Transverse colon (tissue), 4 donors: ENCODE results near the gene SLC32A1. TPM values are rescaled to one million over a fixed set of nuclear protein-coding genes. Genes with fewer than 3 reads are reported as not detected.

Source experiments
- DNase-seq: peaks from one replicate; pipeline ENCODE4 v3.0.0-alpha.2; 2019
- H3K27ac ChIP-seq, 4 donors: fragments of 200-600 bp; sonication (generic); 2 replicates each; pipeline ENCODE4 v1.5.1; 2016 to 2018; ENCODE audit warnings: inconsistent platforms in 4 of 4
- H3K27me3 ChIP-seq: fragments of 200-600 bp; sonication (generic); 2 replicates; pipeline ENCODE4 v1.5.1; 2017; ENCODE audit warnings: inconsistent platforms
- H3K36me3 ChIP-seq, 4 donors: fragments of 200-600 bp; sonication (generic); 2 replicates each; pipeline ENCODE4 v1.5.1; 2017 to 2019; ENCODE audit warnings: inconsistent platforms in 4 of 4
- H3K4me1 ChIP-seq, 4 donors: fragments of 200-600 bp; sonication (generic); 2 replicates each; pipeline ENCODE4 v1.5.1; 2017 to 2020; ENCODE audit warnings: inconsistent platforms in 4 of 4
- H3K4me3 ChIP-seq, 4 donors: fragments of 200-600 bp; sonication (generic); 1 replicate in 1 of 4; 2 replicates in 3 of 4; pipeline versions ENCODE4 v1.5.1 to v1.6.1; 2017 to 2019; ENCODE audit warnings: inconsistent platforms in 4 of 4
- H3K9me3 ChIP-seq, 2 donors: fragments of 200-600 bp; sonication (generic); 2 replicates each; pipeline ENCODE4 v1.5.1; 2017 to 2019; ENCODE audit warnings: inconsistent platforms in 2 of 2
- CTCF ChIP-seq, 5 experiments: fragments of 200-600 bp in 3 of 5; fragments of 450-650 bp in 2 of 5; sonication (generic) in 3 of 5; IDR thresholded peaks; 1 replicate in 2 of 5; 2 replicates in 3 of 5; pipeline ENCODE4 v1.5.1; 2016 to 2017; ENCODE audit warnings: antibody characterized with exemption in 5 of 5, inconsistent platforms in 3 of 5, mild to moderate bottlenecking in 2 of 5, moderate library complexity in 1 of 5
- EP300 ChIP-seq: sonication (generic); formaldehyde crosslinking; IDR thresholded peaks from one replicate; pipeline ENCODE4 v1.6.1; 2017; ENCODE audit warnings: antibody characterized with exemption, low read depth
- POLR2A ChIP-seq: fragments of 450-650 bp; IDR thresholded peaks from one replicate; pipeline ENCODE4 v1.6.1; 2016; ENCODE audit warnings: antibody characterized with exemption, mild to moderate bottlenecking, moderate library complexity
- POLR2AphosphoS5 ChIP-seq, 3 donors: sonication (generic); formaldehyde crosslinking; IDR thresholded peaks; one replicate each; pipeline ENCODE4 v1.6.1; 2016; ENCODE audit warnings: antibody characterized with exemption in 3 of 3
- WGBS, 2 donors: methylation state at CpG; one replicate each; pipeline ENCODE4 v1.1.5; 2018; ENCODE audit warnings: low coverage in 1 of 2; 5-methylcytosine and 5-hydroxymethylcytosine counted together
- in situ Hi-C, 4 donors: fragments of 200-750 bp; cut with MboI; loops; one replicate each; pipeline versions ENCODE4 v1.15.0 to v1.15.1; 2017; ENCODE audit warnings: low sequenced_read_pairs in 3 of 4, low pct_ligation_motif_present in 1 of 4, low pct_unique_long_range_greater_than_20kb in 1 of 4
- intact Hi-C: fragments of 100-400 bp; cut with DNase I; formaldehyde crosslinking; loops from one replicate; pipeline ENCODE4 v1.15.1; 2023; ENCODE audit warnings: low total_unique reads
- total RNA-seq, 4 donors: library from RNA; depleted of rRNA; stranded (reverse); fragments of >200 nt; gene quantifications; one replicate each; pipeline ENCODE4 v1.1.0, GENCODE V29; 2016

Gene SLC32A1
- total RNA-seq, 4 donors from 2014 or later, result not detected

DNA sequence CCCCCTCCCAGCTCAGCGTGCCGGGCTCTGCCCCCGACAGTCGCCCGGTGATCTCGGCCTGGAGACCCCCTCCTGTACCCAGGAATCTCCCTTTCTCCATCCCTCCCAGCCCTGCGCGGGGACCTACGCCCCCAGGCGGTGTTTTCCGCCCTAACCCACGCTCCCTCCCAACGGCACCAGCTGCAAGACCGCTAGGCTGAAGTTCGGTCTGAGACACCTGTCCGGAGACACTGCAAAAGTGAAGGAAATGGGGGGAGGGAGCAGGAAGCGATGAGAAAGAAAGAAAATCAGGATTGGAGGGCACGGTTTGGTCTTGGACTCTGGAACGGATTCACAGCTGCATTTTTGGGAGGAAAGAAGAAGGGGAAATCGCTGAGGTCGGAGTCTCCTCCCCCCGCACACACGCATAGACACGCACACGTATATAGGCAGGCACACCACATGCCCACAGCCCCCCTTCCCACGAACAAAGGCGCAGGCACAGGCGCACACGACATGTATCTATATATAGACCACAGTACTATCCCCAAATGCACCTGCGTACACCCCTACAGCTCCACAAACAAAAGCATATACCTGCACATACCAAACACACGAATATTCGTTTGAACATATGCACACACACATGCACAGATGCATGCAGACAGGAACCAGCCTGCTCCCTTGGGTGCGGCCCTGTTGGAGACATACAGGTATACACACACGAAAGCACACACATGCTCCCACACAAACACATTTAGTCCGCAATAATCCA, 1.0 kb downstream of the SLC32A1 start:
- Histone ChIP-seq H3K27me3 (peaks cover 100% of the 10 kb centered on the region), H3K27ac (no peak overlapping the region), H3K36me3 (no peaks in the 10 kb centered on the region), H3K4me1 (peaks cover 0 to 11% (median 5%) of the 10 kb centered on the region in 4 donors), H3K4me3 (no peak overlapping the region), H3K9me3 (no peaks in the 10 kb centered on the region)
- intact Hi-C loops (no loop called here), in situ Hi-C loops (no loop called here)
- TF ChIP-seq CTCF (IDR thresholded peaks at IDR 0.05), result no peak
- TF ChIP-seq POLR2AphosphoS5 (IDR thresholded peaks at IDR 0.05), result no peak
- no peak for TF ChIP-seq POLR2A
- no peak for TF ChIP-seq EP300
- DNase-seq, result no peak
- 0 to 10% methylated on average over 13 to 31 of the region's 35 CpGs for WGBS, 2 donors

DNA sequence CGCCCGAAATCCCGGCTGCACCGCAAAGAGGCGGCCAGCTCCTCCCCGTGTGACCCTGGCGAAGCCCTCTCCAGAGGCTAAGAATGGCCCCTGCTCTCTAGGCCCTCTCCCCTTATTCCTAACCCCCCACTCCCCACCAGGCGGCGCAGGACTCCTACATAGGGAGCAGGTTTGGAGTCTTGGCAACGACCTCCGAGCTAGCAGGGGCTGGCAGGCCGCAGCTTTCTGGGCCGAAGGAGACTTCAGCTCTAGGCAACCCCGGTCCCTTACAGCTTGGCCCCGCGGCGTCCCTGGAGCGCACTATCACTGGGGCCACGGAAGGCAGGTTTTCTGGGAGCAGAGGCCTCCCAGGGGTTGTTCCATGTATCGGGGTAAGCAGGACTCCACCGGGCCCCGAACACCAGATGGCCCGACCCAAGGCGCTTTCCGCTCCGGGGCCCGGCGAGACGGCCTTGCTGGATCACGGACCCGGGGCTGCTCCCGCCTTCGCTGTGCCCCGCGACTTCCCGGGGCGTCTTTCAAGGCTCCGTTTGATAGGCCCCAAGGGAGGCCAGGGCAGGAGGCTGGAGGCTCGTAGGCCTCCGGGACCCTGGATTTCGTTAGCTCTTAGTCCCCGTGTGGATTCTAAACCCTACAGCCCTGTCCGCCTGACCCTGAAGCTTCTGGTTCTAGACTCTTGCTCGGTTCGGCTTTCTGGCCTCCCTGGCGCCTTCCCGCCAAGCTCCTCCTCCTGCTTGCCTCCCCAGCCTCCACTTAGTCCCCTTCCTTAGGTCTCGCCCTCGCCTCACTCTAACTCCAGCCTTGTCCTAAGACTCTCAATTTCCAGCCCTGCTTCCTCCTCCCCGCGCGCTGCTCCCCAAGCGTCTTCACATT, 1.9 kb downstream of the SLC32A1 start:
- peaks cover 100% of the 10 kb centered on the region for H3K27me3 ChIP-seq
- intact Hi-C loops, result no loop called here
- peak in 2 of 5 experiments; percentile 10 to 24 for TF ChIP-seq CTCF (IDR thresholded peaks at IDR 0.05)
- no peak for TF ChIP-seq POLR2AphosphoS5 (IDR thresholded peaks at IDR 0.05)
- TF ChIP-seq EP300, result no peak
- 27 to 35% methylated on average over 10 to 44 of the region's 53 CpGs for WGBS, 2 donors
- in situ Hi-C loops, result no loop called here
- no peak overlapping the region for H3K4me3 ChIP-seq
- no peaks in the 10 kb centered on the region for H3K36me3 ChIP-seq
- peaks cover 1 to 18% (median 12%) of the 10 kb centered on the region in 4 donors for H3K4me1 ChIP-seq
- H3K27ac ChIP-seq, result no peak overlapping the region
- DNase-seq, result peak; percentile 29
- no peaks in the 10 kb centered on the region for H3K9me3 ChIP-seq

DNA sequence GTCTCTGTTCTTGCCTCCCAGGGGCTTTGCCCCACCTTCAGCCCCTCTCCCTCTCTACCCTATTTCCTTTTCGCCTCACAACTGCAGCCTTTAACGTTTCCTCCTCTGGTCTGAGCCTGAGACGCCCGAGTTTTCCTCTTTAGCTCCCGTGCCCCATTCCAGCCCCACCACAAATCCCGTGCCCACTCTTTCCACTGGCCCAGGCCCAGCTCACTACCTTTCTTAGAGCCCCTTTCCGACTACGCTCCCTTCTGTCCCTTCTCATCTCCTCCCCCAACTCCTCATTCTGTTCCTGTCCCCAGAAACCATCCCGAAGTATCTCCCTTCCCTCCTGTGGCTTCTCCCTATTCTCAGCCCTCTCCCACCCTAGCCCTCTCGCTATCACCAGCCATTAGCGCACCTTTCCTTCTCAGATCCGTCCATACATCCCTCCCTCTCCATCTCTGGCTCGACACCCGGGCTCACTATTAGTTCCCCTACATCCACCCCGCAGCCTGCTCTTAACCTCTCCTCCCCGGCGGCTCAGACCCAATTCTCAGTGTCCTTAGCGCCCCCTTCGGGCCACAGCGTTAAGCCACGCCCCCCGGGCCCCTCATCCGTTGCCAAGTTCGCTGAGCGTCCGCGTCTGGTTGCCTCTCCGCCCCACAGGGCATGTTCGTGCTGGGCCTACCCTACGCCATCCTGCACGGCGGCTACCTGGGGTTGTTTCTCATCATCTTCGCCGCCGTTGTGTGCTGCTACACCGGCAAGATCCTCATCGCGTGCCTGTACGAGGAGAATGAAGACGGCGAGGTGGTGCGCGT, 2.7 kb downstream of the SLC32A1 start:
- H3K36me3 ChIP-seq, result no peaks in the 10 kb centered on the region
- no peak overlapping the region for H3K27ac ChIP-seq
- no peak for TF ChIP-seq EP300
- no peak for TF ChIP-seq POLR2AphosphoS5 (IDR thresholded peaks at IDR 0.05)
- no peak for TF ChIP-seq CTCF (IDR thresholded peaks at IDR 0.05)
- TF ChIP-seq POLR2A, result no peak
- DNase-seq, result no peak
- in situ Hi-C loops (no loop called here), intact Hi-C loops (no loop called here)
- H3K4me3 ChIP-seq, result no peak overlapping the region
- peaks cover 100% of the 10 kb centered on the region for H3K27me3 ChIP-seq
- H3K4me1 ChIP-seq, result peaks cover 3 to 22% (median 15%) of the 10 kb centered on the region in 4 donors
- WGBS, 2 donors, result 7 to 13% methylated on average over 13 to 43 of the region's 43 CpGs
- no peaks in the 10 kb centered on the region for H3K9me3 ChIP-seq
